Dermis blood vessel endothelial cell (primary cell): ENCODE measurements around the gene GPD1L. TPM values are rescaled to one million over a fixed set of nuclear protein-coding genes. Genes with fewer than 3 reads are reported as not detected.

ENCODE experiments used
- DNase-seq: peaks from one replicate; pipeline ENCODE4 v3.0.0; 2010
- total RNA-seq: library from RNA; depleted of rRNA; stranded (reverse); fragments of >200 nt; gene quantifications from 2 replicates; pipeline ENCODE4 v1.2.3, GENCODE V29; 2014

The GPD1L gene
- total RNA-seq, 1 donor from 2014 or later, result 19.9 TPM

GRCh38 chr3:32140943-32141342, 34.5 kb downstream of the GPD1L start:
- peak; percentile 89 for DNase-seq

- DNase-seq, result peak; percentile 94
Measured at GRCh38 chr3:32143849-32144757, 37.7 kb downstream of the GPD1L start.

GRCh38 chr3:32146746-32147211, 40.4 kb downstream of the GPD1L start:
- DNase-seq, result no peak

- DNase-seq, result no peak
Measured at GRCh38 chr3:32147509-32147908, 41.1 kb downstream of the GPD1L start.

GRCh38 chr3:32147933-32148332, 41.5 kb downstream of the GPD1L start:
- DNase-seq, result peak; percentile 30

- no peak for DNase-seq
Measured at GRCh38 chr3:32148351-32148750, 41.9 kb downstream of the GPD1L start.

- DNase-seq, result no peak
Measured at GRCh38 chr3:32153414-32154204, 47.2 kb downstream of the GPD1L start.

GRCh38 chr3:32154205-32154579, 47.8 kb downstream of the GPD1L start:
- DNase-seq, result peak; percentile 62

- no peak for DNase-seq
Measured at GRCh38 chr3:32155117-32155516, 48.7 kb downstream of the GPD1L start.

- DNase-seq, result no peak
Measured at GRCh38 chr3:32157600-32158264, 51.3 kb downstream of the GPD1L start.

GRCh38 chr3:32160706-32161214, 54.3 kb downstream of the GPD1L start:
- no peak for DNase-seq

GRCh38 chr3:32165442-32165841, 59.0 kb downstream of the GPD1L start:
- no peak for DNase-seq

- no peak for DNase-seq
Measured at GRCh38 chr3:32166654-32167053, 60.2 kb downstream of the GPD1L start.

GRCh38 chr3:32172420-32172819, 66.0 kb downstream of the GPD1L start:
- no peak for DNase-seq

GRCh38 chr3:32175607-32176197, 69.3 kb downstream of the GPD1L start:
- peak; percentile 89 for DNase-seq

- DNase-seq, result peak; percentile 85
Measured at GRCh38 chr3:32176989-32177701, 70.7 kb downstream of the GPD1L start.

GRCh38 chr3:32177702-32178198, 71.3 kb downstream of the GPD1L start:
- peak; percentile 96 for DNase-seq

GRCh38 chr3:32180141-32180784, 73.8 kb downstream of the GPD1L start:
- DNase-seq, result no peak

- DNase-seq, result no peak
Measured at GRCh38 chr3:32181365-32181764, 74.9 kb downstream of the GPD1L start.

- DNase-seq, result no peak
Measured at GRCh38 chr3:32181796-32182195, 75.4 kb downstream of the GPD1L start.

- DNase-seq, result no peak
Measured at GRCh38 chr3:32184187-32184730, 77.8 kb downstream of the GPD1L start.
